NOMO-1 treated with dmso at 0.1 percent for 144 hours (cell line): ENCODE results near the gene ASB1.

Experiments
- DNase-seq: peaks from one replicate; lab custom pipeline; 2025; ENCODE audit not compliant: unreplicated experiment; lab: John Stamatoyannopoulos, UW

Gene ASB1

DNA sequence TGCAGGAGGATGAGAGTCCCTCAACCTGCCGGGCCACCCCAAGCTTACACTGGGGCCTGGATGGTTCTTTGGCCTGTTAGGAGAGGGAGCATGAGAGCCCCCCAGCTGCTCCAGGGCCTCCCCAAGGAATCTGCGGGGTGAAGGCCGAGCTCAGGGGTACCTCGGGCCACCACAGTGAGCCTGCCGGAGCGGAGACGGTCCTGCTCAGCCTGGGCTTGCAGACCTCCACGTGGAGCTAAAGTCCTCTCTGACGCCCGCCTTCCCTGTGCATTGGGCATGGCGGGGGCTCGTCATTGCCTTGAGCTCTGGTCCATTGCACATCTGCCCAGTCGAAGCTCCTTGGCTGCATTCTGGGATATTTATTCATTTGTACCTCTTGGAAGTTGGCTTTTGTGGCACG is 62.7 kb downstream of the ASB1 start:
- DNase-seq: no peak

DNA sequence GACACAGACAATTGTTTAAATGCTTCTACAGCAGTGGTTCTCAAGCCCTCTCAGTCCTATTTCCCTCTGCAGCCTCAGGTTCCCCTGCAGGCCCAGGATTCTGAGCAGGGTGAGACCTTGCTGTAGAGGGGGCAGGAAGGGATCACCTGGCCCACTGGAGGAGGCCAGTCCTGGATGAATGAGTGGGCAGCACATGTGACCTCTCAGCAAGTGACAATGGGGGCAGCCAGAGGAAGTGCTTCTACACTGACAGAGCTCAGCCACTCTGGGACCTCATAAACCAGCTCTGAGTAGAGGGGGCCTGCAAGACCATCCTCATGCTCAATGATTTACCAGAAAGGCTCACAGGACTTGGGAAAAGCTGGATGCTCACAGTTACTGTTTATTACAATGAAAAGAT is 63.2 kb downstream of the ASB1 start:
- DNase-seq: no peak

DNA sequence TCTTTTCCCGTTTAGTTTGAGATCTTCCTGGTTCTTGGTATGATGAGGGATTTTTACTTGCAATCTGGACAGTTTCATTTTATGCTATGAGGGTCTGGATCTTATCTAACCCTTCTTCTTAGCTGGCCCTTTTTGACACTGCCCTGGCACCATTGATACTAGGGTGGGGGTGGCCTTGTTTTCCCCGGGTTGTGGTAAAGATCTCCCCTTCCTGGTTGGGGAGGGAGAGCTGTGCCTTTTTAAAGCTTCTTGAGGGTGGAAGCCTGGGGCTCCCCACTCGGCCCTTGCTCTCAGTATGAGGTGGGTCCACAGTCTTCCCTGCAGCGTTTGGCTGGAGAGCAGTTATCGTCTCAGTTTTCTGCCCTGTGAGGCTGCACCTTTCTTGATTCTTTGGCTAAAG is 66.1 kb downstream of the ASB1 start:
- no peak for DNase-seq

DNA sequence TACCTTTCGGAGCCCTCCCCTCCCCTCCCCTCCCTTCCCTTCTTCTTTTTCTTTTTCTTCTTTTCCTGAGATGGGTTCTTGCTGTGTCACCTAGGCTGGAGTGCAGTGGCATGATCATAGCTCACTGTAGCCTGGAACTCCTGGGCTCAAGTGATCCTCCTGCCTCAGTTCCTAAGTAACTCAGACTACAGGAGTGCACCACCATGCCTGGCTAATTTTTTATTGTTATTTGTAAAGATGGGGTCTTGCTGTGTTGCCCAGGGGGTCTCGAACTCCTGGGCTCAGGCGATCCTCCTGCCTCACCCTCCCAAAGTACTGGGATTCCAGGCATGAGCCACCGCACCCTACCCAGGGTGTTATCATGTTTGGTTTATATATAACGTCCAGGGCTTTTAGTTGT is 66.7 kb downstream of the ASB1 start:
- DNase-seq: no peak

DNA sequence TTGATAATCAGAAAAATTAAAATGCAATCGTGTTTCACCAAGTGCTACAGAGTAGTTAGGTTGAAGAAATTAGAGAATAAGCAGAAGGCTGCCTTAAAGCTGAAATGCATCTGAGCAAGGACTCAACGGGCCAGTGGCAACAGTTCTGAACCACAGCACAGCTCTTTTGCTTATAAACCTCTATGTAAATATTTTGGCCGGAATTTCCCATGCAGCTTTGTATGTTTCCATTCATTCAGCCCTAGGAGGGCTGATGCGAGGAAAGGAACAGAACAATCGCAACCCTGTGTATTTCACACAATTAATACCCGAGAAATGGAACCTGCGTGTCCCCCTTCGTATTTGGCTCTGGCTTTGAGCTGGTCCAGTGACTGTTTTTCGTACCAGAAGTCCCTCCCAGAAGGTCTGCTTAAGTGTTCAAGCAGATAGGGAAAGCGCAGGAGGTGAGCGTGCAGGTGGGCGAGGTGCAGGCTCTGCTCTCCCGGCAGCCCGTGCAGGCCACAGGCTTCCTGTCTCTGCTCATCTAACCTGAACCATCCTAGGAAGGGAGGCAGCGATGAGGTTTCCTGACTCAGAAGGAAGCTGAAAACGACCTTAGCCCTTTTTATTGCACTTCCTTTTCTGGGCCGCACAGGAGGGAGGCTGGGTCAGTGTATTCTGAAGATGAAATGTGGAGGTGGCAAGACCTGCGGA is 67.3 kb downstream of the ASB1 start:
- DNase-seq: peak; percentile 12

DNA sequence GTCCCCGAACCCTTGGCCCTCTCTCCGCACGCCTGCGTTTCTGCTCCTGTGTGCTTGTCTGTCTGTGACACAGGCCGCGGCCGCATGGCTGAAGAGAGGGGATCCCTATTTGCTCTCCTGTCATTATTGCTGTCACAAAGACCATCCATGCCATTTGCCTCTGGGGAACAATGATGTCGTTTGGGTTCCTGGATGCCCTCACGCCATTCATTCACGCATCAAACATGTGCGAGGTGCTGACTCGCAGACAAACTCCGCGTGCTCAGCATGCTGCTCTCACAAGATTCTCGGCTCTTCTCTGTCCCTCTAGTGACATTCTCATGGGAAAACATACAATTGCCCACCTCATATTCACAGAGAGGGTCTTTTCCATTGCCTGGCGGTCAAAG is 67.8 kb downstream of the ASB1 start:
- DNase-seq: no peak

DNA sequence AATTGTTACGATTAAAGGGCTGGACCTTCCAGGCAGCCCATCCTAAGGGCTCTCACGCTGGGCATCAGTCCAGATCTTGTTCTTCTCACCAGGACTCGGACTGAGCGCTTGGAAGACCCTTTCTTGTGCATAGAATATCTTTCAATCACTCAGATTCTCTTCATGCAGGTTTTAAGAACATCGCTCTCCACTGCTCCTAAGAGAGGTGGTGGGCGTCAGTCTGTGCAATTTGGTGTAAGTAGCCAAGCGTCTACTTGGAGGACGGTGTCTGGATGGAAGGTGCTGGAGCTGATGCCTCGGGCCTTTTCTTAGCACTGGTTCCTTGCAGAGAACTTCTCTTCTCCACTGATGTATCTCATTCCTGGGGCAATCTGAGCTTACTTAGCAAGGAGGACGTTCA is 68.7 kb downstream of the ASB1 start:
- no peak for DNase-seq

DNA sequence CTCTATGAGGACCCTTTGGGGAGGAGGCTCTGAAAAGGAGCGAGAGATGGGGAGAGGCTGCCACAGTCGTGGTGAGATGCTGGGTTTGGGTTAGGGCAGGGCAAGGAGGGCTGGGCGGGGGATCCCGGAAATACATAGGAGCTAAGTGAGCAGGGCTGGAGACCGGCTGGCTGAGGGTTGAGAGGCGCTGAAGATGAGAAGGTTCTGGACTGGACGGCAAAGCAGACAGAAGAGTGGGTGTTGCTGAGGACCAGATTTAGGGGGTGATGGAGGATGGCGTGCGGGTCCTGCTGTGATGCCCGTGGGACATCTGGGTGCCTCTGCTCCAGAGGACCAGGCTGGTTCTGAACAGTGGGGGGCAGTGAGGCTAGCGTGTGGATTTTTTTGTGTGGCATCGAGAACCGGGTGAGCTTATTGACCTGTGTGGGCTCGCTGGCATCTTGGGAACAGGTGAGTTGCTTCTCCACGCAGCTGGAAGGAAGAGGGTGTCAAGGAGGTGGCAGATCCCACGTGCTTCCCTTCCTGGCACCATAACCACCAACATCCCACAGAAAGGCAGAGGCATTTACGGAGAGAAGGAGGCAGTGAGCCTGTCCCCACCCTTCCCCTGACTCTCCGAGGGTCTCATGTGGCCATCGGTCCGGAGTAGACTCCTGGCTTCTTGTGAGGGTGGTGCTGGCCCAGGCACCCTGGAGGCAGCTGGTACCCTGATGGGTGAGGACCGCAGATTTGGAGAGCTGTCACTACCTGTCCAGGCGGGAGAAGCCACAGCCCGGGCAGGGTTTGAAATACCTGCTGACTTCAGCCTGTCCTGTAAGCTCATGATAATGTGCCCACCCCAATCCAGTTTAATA is 70.3 kb downstream of the ASB1 start:
- DNase-seq: no peak

DNA sequence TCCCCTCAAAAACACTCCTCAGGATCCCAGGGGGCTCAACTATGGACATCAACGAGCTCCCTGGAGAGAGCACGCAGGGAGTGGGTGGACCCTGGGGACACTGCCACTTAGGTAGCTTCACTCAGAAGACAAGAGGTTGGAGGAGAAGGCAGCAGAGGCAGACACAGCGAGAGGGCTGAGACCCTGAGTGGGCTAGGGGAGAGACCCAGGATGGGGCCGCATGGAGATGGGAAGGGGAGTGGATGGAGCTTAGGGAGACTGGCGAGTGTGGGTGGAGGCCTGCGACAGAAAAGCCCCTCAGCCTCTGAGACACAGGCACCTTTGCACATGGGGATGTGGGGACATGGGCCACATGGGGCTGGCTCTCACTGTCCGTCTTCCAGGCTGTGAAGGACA is 70.9 kb downstream of the ASB1 start:
- DNase-seq: no peak

DNA sequence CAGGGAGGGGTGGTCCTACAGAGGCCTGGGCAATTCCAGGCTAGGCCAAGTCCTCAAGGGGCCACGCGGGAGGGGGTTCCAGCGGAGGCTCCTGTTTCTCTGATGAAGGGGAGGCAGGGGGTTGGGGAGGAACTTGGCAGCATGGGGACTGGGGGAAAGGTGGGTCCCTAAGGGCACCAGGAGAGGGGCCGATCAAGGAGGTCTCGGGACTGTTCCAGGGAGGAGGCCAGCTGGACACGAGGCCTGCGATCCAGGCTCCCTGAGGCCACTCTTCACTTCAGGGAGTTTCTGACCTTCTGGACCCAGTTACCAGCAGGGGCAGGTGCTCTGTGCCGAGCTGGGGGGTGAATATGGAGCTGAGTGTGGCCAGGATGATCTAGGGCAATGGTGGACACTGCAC is 71.5 kb downstream of the ASB1 start:
- no peak for DNase-seq

DNA sequence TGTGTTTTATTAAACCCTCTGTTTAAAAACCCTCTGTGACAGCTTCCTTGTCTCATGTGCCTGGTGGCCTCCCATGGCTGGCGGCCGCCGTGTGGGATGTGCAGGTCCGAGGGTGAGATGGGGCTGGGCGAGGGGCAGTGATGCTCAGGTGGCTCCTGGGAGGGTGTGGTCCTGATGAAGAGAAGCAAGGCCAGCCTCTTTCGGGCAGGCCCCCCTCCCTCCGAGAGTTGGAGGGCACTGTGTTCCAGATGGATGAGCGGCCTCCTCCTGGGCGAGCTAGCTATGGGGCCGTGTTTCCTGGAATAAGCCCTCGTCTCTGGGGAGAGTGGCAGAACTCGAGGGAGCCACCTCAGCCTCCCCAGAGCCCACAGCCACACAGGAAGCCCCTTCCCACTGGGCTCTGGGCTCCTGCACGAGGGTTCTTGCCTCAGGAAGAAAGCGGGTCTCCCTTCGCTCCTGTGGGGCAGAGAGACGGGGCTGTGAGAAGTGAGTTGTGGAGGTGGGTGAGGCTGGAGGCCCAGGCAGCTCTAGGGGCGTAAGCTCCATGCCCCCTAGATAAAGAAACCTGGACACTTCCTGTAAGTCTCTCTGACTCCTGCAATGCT is 72.1 kb downstream of the ASB1 start:
- DNase-seq: no peak

DNA sequence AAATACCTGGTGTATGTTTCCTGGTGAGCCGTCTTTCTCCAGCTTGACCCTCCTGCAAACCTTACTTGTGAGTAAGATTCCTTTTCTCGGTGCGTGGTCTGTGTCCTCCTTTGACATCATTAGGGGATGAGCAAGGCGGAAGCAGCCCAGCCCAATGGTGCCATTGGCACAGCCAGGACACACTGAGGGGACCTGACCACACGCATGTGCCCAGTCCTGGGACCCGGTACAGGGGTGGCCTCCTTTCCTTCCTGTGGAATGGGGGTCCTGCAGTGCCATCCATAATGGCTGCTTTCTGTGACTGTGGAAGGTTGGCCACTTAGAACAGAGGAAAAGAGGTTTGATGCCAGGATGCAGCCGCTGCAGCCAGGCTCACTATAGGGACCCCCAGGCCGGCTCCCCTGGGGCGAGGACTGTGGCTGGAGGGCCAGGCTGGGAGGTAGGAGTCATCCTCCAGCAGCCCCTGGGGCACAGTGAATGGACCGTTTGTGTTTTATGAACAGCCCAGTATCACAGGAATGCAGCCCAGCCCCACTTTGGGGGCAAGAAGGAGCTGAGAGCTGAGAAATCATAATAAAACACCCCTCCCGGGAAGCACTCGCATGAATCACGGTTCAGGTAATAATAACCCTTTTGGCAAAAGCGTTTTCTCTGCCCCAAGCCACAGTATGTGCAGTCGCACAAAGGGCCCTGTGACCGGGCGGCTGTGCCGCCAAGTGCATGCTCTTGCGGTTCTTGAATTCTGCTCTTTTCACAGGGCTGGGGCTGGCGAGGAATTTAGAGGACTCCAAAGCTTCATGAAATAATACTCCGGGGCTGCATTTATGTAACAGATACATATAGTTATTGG is 73.2 kb downstream of the ASB1 start:
- no peak for DNase-seq

DNA sequence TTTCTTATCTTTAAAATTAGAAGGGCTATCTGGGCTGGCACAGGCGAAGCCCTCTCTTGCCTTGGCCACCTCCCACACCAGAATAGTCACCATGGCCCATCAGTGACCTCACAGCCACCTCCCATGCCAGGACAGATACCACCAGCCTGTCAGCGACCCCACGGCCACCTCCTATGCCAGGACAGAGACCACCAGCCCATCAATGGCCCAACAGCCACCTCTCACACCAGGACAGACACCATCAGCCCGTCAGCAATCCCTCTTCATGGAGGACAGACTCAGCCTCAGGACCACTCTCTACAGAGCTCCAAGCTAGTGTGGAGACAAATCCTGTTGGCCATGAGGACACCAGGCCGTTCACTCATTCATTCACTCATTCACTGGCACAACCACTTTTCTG is 74.6 kb downstream of the ASB1 start:
- DNase-seq: no peak
